ENCODE data around the gene PCA3.

DNA sequence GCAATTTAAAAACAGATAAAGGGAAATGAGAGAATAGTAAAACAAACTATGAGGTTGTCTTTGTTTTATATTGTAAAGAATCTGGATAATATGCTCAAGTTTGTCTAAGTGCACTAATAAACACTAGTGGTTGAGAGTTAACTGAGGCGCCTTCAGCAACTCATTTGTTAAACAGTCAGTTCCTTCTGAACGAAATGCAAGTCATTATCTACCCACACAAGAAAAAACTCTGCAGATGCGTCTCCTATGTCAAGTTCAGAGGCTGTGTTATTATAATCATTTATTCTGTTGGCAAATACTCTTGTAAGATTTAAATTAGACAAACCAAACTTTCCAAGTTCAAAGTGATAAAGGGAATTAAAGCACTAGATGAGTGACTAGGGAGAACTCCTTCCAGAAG lies 20.3 kb upstream of the PCA3 start:
- TF ChIP-seq, protein P1, sequence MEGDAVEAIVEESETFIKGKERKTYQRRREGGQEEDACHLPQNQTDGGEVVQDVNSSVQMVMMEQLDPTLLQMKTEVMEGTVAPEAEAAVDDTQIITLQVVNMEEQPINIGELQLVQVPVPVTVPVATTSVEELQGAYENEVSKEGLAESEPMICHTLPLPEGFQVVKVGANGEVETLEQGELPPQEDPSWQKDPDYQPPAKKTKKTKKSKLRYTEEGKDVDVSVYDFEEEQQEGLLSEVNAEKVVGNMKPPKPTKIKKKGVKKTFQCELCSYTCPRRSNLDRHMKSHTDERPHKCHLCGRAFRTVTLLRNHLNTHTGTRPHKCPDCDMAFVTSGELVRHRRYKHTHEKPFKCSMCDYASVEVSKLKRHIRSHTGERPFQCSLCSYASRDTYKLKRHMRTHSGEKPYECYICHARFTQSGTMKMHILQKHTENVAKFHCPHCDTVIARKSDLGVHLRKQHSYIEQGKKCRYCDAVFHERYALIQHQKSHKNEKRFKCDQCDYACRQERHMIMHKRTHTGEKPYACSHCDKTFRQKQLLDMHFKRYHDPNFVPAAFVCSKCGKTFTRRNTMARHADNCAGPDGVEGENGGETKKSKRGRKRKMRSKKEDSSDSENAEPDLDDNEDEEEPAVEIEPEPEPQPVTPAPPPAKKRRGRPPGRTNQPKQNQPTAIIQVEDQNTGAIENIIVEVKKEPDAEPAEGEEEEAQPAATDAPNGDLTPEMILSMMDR (IDR thresholded peaks at IDR 0.05): no peak
- no peak for TF ChIP-seq POLR2AphosphoS5 (IDR thresholded peaks at IDR 0.05; ENCODE audit: low read depth, low read length)
- TF ChIP-seq TCF7L2 (IDR thresholded peaks at IDR 0.05; ENCODE audit: low read depth, low read length): no peak

All from Panc1 (cell line).